Astrocyte of the hippocampus (primary cell): ENCODE results near the gene C20orf96.
"Not testable (repeated sequence)": the region's sequence is repeated elsewhere in the genome, so short reads cannot be mapped to it uniquely, and the experiment has no call there.

Source experiments
- DNase-seq: peaks from one replicate; pipeline ENCODE4 v3.0.0; 2011; ENCODE audit warnings: low read depth, low spot score

The C20orf96 gene

GRCh38 chr20:290084-290831 is at the start of gene C20orf96:
Gene C20orf96 (minus strand): TSS chr20:290750. CDS start chr20:290610, 140 bp downstream.
- DNase-seq, result peak; percentile 96

- DNase-seq, result not testable (repeated sequence)
Measured at GRCh38 chr20:336040-336439, 45.5 kb upstream of the C20orf96 start.

GRCh38 chr20:334578-334977 is 44.0 kb upstream of the C20orf96 start:
- no peak for DNase-seq

GRCh38 chr20:330233-331149 is 39.9 kb upstream of the C20orf96 start:
- peak; percentile 77 for DNase-seq

- DNase-seq, result no peak
Measured at GRCh38 chr20:329851-330232, 39.3 kb upstream of the C20orf96 start.

GRCh38 chr20:328975-329695 is 38.6 kb upstream of the C20orf96 start:
- DNase-seq, result no peak

- peak; percentile 21 for DNase-seq
Measured at GRCh38 chr20:328027-328974, 37.8 kb upstream of the C20orf96 start.

GRCh38 chr20:327186-328026 is 36.9 kb upstream of the C20orf96 start:
- peak; percentile 98 for DNase-seq

GRCh38 chr20:326645-327185 is 36.2 kb upstream of the C20orf96 start:
- DNase-seq, result peak; percentile 58

GRCh38 chr20:325889-326644 is 35.5 kb upstream of the C20orf96 start:
- peak; percentile 88 for DNase-seq

GRCh38 chr20:325045-325888 is 34.7 kb upstream of the C20orf96 start, which contains the start of gene SOX12:
Gene SOX12 (plus strand): TSS chr20:325552. CDS start chr20:325925, 373 bp downstream.
- peak; percentile 98 for DNase-seq

- peak; percentile 95 for DNase-seq
Measured at GRCh38 chr20:324177-325044, 33.9 kb upstream of the C20orf96 start.

GRCh38 chr20:316316-317068 is 25.9 kb upstream of the C20orf96 start:
- no peak for DNase-seq

GRCh38 chr20:313948-314347 is 23.4 kb upstream of the C20orf96 start:
- no peak for DNase-seq

- no peak for DNase-seq
Measured at GRCh38 chr20:313402-313801, 22.9 kb upstream of the C20orf96 start.

GRCh38 chr20:312866-313265 is 22.3 kb upstream of the C20orf96 start:
- no peak for DNase-seq
